Loucy (cell line): ENCODE data around the gene TMEM9.

Experiments
- EZH2phosphoT487 ChIP-seq: fragments of 200-600 bp; IDR thresholded peaks from 2 replicates; pipeline ENCODE4 v1.6.1; 2018; ENCODE audit warnings: antibody characterized with exemption, mild to moderate bottlenecking, moderate library complexity, borderline replicate concordance
- TF ChIP-seq, protein P1 (sequence below): fragments of 200-600 bp; sonication (generic); conservative IDR thresholded peaks from 2 replicates; pipeline ENCODE4 v1.5.1; 2014; ENCODE audit warnings: mild to moderate bottlenecking, antibody characterized with exemption, low read length

DNA sequence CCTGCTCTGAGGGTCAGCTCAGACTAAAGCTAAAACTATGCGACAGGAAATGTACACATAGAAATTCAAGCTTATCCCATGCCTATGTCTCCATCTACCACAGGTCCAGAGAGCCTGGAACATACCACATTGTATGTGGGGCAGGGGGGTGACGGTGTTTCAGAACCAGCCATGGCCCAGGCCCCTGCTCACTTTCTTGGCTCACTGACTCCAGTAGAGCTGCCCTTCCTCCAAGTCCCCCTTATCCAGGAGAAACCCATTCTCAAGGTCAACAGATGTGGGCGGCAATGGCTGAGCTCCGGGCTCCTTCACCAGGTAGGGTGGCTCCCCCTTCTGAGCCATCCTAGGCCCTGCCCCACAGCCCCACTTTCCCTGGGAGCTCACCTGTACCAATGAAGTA is 63.0 kb downstream of the TMEM9 start:
- TF ChIP-seq, protein P1, sequence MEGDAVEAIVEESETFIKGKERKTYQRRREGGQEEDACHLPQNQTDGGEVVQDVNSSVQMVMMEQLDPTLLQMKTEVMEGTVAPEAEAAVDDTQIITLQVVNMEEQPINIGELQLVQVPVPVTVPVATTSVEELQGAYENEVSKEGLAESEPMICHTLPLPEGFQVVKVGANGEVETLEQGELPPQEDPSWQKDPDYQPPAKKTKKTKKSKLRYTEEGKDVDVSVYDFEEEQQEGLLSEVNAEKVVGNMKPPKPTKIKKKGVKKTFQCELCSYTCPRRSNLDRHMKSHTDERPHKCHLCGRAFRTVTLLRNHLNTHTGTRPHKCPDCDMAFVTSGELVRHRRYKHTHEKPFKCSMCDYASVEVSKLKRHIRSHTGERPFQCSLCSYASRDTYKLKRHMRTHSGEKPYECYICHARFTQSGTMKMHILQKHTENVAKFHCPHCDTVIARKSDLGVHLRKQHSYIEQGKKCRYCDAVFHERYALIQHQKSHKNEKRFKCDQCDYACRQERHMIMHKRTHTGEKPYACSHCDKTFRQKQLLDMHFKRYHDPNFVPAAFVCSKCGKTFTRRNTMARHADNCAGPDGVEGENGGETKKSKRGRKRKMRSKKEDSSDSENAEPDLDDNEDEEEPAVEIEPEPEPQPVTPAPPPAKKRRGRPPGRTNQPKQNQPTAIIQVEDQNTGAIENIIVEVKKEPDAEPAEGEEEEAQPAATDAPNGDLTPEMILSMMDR, result no peak
- no peak for TF ChIP-seq EZH2phosphoT487
